Astrocyte of the hippocampus (primary cell): ENCODE results near the gene TOMM40.
"Not testable (repeated sequence)": the region's sequence is repeated elsewhere in the genome, so short reads cannot be mapped to it uniquely, and the experiment has no call there.

Source experiments
- DNase-seq: peaks from one replicate; pipeline ENCODE4 v3.0.0; 2011; ENCODE audit warnings: low read depth, low spot score

TOMM40 gene

DNA sequence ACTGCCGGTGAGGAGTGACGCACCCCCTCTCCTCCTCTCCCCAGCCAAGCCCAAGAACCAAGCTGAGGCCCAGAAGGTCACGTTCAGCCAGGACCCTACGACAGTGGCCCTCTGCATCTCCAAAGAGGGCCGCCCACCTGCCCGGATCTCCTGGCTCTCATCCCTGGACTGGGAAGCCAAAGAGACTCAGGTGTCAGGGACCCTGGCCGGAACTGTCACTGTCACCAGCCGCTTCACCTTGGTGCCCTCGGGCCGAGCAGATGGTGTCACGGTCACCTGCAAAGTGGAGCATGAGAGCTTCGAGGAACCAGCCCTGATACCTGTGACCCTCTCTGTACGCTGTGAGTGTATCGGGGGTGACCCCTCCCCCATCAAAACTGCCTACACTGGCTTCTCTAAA lies 19.2 kb upstream of the TOMM40 start:
- DNase-seq, result no peak

DNA sequence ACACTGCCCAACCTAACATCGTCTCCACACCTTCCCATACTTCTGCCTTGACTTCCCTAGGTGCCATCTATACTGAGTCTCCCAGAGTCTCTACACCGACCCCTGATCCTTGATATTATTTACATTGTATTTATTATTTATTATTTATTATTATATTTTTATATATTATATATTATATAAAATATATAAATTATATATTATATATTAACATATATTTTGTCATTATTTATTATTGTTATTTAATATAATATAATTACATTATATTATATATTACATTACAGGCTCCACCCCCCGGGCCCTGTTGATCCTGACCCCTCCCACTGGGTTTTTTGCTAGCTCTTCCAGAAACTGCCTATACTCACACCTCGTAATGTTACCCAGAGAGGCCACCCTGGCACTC lies 18.4 kb upstream of the TOMM40 start:
- no peak for DNase-seq

DNA sequence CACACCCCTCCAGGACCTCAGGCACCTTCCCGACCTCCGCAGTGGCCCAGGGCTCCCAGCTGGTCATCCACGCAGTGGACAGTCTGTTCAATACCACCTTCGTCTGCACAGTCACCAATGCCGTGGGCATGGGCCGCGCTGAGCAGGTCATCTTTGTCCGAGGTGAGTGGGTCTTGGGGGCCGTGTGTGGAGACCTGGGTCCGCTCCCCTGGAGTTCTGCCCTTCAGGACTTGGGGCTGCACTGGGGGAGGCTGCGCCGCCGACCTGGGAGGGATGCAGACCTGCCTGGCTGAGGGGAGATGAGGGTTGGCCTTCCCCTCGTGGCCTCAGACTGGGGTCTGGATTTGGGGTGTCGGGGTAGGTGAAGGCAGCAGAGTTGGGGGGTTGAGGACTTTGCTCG lies 16.7 kb upstream of the TOMM40 start:
- no peak for DNase-seq

DNA sequence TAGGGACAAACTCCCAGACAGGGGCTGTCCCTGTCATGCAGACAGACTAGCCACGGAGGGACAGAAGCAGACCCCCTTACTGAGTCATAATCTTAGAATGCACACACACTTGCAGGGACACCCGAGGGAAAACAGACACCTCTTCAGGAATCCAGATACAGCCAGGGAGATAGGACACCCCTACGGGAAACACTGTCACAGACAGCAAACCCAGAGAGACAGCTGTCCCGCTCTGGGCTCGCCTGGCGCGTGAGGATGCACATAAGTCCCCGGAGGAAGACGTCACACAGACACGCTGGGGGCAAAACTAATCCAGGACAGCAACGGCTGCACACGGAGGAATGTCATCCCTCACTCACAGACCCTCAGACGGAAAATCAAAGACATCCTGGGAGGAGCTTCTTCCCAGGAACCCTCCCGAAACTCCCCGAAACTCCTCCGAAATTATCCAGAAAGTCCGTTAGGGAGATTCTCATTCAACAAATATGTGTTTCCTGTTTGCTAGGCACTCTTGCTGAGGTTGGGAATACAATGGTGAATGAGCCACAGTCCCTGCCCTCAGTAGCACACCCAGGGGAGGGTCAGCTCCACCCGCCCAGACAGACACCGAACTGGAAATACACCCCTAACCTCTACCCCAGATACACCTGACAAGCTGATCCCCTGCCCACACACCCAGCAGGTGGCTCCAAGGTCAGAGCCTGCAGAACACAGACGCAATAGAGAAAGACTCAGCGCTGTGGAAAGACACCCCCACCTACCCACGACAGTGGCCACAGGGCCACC lies 15.2 kb upstream of the TOMM40 start:
- DNase-seq, result peak; percentile 31

DNA sequence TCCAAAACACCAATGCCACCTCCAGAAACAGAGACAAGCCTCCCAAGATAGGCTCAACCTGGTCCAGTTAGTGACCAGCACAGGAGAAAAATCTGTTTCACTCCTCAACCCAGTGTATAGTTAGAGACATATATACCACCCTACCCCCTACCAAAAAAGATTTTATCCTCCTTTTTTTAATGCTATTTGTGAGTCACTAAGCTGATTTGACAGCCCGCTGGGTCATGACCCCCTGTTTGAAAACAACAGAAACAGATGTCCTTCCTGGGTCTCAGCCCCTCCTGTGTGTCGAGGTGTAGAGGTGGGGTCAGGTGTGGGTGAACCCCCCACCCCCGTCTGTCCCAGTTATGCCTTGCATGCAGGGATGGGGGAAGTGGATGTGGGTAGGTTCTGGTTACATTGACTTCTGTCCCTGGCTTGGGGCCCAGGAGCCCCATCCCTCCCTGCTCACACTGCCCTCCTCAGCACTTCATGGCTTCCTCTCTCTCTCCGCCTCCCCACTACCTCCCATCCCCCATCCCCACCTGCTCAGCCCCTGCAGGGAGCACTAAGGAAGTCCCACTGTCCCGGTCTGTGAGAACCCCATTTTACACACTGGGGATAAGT lies 14.0 kb upstream of the TOMM40 start:
- peak; percentile 27 for DNase-seq

DNA sequence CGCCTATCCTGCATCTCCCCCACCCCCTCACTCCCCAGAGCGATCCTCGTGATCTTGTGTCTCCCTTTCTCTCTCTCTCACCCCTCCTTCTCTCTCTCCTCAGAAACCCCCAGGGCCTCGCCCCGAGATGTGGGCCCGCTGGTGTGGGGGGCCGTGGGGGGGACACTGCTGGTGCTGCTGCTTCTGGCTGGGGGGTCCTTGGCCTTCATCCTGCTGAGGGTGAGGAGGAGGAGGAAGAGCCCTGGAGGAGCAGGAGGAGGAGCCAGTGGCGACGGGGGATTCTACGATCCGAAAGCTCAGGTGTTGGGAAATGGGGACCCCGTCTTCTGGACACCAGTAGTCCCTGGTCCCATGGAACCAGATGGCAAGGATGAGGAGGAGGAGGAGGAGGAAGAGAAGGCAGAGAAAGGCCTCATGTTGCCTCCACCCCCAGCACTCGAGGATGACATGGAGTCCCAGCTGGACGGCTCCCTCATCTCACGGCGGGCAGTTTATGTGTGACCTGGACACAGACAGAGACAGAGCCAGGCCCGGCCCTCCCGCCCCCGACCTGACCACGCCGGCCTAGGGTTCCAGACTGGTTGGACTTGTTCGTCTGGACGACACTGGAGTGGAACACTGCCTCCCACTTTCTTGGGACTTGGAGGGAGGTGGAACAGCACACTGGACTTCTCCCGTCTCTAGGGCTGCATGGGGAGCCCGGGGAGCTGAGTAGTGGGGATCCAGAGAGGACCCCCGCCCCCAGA lies 12.8 kb upstream of the TOMM40 start:
- no peak for DNase-seq

DNA sequence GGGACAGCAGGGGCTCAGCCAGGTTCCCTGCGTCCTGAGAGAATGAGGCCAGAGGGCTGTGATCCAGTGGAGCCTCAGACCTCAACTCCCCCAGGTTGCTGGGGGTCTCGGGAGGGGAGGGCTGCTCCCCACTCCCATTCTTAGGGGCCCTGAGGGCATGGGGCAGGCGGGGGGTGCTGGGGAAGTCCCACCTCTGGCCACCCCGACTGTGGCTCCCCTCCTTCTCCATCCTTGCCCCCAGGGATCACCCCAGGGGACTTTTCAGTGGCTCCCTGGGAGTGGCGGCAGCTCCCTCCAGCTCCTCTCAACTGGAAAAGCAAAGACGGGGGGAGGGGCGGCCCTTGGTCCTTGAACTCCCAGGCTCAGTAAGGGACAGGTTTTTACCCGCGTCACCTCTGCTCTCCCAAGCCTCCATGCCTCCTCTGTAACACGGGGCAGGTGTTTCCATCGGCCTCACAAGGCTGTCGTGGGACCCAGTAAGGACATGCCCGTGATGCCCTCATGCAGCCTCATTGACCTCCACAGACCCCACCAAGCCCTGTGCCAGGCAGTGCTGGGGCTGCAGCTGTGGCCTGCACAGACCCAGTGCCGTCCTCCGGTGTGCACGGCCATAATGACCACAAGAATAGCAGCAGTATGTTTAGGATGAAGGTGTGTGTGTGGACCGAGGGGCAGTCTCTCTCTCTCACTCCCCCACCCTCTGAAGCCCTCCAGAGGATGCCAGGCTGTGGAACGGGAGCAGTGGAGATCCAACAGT lies 11.6 kb upstream of the TOMM40 start:
- DNase-seq, result no peak

DNA sequence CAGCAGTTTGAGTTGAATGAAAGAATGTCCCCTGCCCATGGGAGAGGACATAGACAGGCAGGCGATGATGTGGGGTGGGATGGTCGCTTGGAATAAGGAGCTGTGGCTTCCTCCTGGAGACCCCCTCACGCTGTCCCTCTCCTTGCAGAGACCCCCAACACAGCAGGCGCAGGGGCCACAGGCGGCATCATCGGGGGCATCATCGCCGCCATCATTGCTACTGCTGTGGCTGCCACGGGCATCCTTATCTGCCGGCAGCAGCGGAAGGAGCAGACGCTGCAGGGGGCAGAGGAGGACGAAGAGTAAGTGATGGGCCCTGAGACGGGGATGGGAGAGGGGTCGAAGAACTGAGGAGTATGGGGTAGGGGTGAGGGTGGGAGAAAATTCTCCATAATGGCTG lies 9.0 kb upstream of the TOMM40 start:
- DNase-seq, result no peak

DNA sequence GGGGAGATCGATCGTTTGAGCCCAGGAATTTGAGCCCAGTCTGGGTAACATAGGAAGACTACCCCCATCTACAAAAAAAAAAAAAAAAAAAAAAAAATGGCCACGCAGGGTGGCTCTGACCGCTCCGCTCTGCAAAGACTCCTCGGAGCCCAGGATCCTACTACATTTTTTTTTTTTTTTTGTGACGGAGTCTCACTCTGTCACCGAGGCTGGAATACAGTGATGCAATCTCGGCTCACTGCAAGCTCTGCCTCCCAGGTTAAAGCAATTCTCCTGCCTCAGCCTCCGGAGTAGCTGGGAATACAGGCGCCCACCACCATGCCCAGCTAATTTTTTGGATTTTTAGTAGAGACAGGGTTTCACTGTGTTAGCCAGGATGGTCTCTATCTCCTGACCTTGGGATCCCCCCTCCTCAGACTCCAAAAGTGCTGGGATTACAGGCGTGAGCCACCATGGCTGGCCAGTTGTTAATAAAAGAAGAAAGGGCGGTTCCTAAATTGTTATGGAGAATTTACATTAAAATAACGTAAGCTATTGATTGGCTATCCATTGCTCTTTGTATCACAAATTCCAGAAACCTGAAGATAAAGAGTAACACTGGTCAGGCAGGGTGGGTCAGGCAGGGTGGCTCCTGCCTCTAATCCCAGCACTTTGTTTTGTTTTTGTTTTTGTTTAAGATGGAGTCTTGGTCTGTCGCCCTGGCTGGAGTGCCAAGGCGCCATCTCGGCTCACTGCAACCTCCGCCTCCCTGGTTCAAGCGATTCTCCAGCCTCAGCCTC lies 8.2 kb upstream of the TOMM40 start:
- DNase-seq, result not testable (repeated sequence)

DNA sequence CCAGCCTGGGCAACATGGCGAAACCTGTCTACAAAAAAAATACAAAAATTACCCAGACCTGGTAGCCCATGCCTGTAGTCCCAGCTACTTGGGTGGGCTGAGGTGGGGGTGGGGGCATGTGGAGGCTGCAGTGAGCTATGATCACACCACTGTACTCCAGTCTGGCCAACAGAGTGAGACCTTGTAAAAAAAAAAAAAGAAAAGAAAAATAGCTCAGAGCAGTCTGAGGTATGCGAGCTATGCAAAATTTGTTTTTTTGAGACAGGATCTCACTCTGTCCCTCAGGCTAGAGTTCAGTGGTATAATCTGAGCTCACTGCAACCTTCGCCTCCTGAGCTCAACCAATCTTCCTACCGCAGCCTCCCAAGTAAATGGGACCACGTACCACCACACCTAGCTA lies 7.1 kb upstream of the TOMM40 start:
- DNase-seq, result peak; percentile 41

DNA sequence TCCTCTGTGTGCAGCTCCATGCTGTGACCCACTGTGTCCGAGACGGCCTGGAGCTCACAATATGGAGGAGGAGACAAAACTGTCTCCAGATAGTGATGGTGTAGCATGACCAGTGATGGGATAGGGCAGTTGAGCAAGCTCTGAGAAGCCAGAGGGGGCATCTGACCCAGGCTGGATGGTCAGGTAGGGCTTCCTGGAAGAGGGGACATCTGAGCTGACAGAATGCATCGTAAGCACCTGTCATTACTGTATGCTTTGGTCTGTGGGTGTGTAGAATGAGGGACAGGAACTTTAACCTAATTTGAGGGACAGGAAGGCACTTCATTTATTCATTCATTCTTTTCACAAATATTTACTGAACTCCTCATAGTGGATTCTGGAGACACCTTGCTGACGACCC lies 6.5 kb upstream of the TOMM40 start:
- DNase-seq, result no peak

DNA sequence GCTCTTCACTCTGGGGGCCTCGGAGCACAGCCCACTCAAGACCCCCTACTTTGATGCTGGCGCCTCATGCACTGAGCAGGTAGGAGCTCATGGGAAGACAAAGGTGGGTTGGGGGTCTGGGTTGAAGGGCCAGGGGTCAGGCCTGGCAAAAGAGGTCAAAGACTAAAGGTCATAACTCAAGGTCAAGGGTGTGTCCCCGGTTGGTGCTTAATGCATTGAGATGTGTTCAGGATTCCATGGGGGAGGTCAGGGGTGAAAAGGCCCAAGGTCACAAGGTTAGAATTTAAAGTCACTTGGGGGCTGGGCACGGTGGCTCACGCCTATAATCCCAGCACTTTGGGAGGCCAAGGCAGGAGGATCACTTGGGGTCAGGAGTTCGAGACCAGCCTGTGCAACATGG lies 4.9 kb upstream of the TOMM40 start:
- no peak for DNase-seq

DNA sequence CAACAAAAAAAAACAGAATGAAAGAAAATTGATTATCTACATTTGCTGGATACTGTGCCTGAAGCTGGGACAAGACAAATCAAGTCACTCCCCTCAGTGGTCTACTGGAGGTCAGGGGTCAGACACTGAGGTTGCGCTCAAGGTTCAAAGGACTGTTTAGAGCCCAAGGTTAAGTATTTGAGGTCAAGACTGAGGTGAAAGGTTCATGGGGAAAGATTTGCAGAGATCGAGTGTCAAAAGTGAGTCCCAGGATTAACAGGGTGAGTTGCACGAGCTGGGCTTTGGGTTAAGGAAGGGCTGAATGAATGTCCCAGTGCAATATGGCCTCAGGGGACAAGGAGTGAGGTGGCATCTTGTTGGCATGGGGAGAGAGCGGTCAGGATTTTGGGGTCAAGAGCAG lies 3.4 kb upstream of the TOMM40 start:
- no peak for DNase-seq

DNA sequence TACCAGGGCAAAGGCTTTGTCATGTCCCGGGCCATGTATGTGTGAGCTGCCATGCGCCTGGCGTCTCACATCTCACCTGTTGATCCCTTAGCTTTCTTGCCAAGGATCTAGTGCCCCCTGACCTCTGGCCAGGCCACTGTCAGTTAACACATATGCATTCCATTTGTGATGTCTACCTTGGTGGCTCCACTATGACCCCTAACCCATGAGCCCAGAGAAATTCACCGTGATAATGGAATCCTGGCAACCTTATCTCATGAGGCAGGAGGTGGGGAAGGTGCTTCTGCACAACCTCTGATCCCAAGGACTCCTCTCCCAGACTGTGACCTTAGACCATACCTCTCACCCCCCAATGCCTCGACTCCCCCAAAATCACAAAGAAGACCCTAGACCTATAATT lies 2.7 kb upstream of the TOMM40 start:
- not testable (repeated sequence) for DNase-seq

DNA sequence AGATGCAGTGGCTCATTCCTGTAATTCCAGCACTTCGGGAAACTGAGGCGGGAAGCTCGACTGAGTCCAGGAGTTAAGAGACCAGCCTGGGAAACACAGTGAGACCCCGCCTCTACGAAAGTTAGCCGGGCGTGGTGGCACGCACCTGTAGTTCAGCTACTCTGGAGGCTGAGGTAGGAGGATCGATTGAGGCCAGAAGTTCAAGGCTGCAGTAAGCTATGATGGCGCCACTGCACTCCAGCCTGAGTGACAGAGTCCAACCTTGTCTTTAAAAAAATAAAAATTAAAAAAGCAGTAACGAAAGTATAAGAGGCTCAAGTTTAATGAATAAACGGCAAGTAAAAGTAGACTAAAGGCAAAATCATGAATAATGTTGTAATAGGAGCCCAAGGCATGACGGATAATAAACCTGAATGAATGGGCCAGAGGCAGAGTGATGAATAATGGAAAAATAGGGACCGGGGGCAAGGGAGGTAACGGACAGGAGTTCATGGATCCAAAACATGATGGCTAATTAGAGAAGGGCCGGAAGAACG lies 1.2 kb upstream of the TOMM40 start:
- no peak for DNase-seq

DNA sequence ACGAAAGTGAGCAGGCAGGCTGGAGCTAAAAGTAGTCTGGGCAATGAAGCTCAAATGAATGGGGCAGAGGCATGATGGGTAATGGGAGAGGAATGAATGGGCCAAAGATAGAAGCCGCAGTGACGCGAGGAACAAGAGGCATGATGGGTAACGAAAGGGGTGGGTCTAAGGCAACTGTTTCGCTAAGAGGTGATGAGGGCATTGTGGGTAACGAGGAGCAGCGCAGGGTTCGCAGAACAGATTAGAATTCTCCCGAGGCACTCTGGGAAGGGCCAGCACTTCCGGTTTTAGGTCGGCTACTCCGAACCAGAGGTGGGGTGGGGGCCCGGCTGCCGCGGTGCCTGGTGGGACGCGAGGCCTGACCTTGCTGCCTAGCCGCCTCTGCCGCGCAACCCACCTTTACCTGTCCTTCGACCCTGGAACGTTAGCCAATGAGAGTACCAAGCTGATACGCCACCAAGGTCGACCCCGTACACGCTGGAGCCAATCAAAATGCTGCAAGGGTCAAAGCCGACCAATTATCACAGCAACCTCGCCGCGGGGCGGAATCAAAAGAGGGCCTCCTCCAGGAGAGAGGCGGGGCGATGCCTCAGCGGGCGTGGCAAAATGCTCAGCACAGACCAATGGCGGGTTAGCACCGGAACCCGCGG lies 563 bp upstream of the TOMM40 start:
- peak; percentile 100 for DNase-seq

DNA sequence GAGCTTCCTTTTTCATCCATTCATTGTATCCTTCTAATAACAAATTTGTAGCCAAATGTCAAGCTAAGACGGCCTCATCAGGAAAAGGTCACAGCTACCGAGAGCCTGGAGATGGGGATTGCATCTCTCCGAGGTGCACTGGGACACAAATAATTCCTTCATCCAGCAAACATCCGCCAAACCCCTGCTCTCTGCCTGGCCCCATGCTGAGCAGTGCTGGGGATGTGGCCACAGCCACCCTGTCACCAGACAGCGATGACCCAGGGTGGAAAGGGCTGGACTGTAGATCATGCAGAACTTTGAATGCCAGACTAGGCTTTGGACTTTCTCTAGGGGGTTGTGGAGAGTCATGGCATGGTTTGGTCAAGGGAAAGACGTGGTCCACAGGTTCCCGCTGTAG lies 1.9 kb downstream of the TOMM40 start:
- DNase-seq, result no peak

DNA sequence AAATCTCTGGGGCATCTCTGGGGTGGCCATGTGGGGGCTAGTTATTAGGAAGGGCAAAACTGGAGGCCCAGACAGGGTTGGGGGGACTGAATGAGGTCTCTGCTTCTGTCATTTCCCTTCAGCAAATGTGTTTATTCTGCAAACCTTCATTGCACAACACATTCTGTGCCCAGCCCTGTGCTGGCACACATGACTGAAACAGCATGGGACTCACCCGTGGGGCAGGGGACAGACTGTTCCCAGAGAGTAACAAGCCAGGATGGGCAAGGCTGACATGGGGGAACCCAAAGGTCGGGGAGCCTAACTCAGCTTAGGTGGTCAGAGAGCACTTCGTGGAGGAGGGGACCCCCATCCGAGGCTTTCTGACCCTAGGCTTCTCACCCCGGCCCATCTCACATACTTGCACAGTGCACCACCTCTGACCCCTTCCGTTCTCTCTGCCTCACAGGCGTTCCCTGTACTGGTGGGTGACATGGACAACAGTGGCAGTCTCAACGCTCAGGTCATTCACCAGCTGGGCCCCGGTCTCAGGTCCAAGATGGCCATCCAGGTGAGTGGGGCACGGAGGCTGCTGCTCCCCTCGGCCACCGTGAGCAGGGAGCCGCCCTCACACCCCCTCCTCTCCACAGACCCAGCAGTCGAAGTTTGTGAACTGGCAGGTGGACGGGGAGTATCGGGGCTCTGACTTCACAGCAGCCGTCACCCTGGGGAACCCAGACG lies 2.4 kb downstream of the TOMM40 start:
- DNase-seq, result no peak

DNA sequence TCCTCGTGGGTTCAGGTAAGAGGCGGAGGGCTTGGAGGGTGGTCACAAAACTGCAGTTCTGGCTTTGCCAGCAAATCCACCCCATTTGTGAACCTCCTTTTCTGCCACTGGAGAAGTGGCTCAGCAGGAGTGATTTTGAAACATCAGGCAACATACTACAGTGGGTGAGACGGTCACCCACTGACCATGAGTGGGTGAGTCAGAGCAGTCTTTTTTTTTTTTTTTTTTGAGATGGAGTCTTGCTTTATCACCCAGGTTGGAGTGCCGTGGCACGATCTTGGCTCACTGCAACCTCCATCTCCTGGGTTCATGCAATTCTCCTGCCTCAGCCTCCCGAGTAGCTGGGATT lies 3.0 kb downstream of the TOMM40 start:
- DNase-seq, result no peak

DNA sequence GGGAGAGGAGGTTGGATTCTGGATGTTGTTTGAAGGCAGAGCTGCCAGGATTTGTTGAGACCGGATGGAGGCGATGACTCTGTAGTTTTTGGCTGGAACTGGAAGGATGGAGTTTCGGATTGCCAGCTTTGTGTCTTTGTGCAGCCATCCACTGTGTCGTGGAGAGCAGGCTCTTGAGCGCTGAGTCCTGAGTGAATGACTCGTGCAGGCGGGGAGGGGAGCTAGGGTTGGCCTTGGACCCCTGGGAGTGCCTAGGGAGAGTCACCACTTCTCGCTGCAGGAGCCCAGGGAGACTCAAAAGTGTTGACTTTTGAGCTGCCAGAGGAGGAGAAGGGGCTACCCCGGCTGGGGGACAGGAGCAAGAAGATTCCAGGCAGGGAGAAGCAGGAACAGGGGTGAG lies 3.9 kb downstream of the TOMM40 start:
- DNase-seq, result no peak
